PC-9 (cell line): ENCODE measurements around the gene IQSEC1. TPM values are rescaled to one million over a fixed set of nuclear protein-coding genes. Genes with fewer than 3 reads are reported as not detected.

Source experiments
- BruUV-seq: library from RNA; stranded (reverse); fragments of 400-500 nt; replicated peaks from 2 replicates; lab custom pipeline; 2021; lab: Mats Ljungman, UMichigan
- CTCF ChIA-PET: fragments of 300-600 bp; sonication (Branson Sonifier 250); formaldehyde crosslinking; loops from one replicate; lab custom pipeline; 2022; ENCODE audit warnings: antibody characterized with exemption; lab: Charles Lee
- POLR2A ChIA-PET: fragments of 300-600 bp; sonication (Branson Sonifier 250); formaldehyde crosslinking; loops from one replicate; lab custom pipeline; 2022; ENCODE audit warnings: antibody characterized with exemption; ENCODE audit not compliant: unreplicated experiment; lab: Charles Lee
- DNase-seq, 2 experiments: peaks; one replicate each; pipeline versions ENCODE4 v3.0.0 to v3.0.0-alpha.2; 2015 to 2022; ENCODE audit warnings: mixed read lengths in 1 of 2
- H2AFZ ChIP-seq: fragments of 200-600 bp; sonication (generic); 2 replicates; pipeline ENCODE4 v1.8.1; 2017; ENCODE audit warnings: antibody characterized with exemption
- H3F3A ChIP-seq: fragments of 200-600 bp; sonication (generic); 2 replicates; pipeline ENCODE4 v1.8.1; 2017; ENCODE audit warnings: antibody characterized with exemption, mild to moderate bottlenecking, low read depth; ENCODE audit not compliant: insufficient read depth
- H3K27ac ChIP-seq: fragments of 200-600 bp; sonication (generic); 2 replicates; pipeline ENCODE4 v1.6.1; 2016; ENCODE audit warnings: mixed run types
- H3K27me3 ChIP-seq: fragments of 200-600 bp; sonication (generic); 2 replicates; pipeline ENCODE4 v1.6.1; 2016; ENCODE audit warnings: low read depth, mixed run types; ENCODE audit not compliant: insufficient read depth
- H3K36me3 ChIP-seq: fragments of 200-600 bp; sonication (generic); 2 replicates; pipeline ENCODE4 v1.6.1; 2016; ENCODE audit warnings: low read depth, mixed run types
- H3K4me1 ChIP-seq: fragments of 200-600 bp; sonication (generic); replicated peaks from 2 replicates; pipeline ENCODE4 v1.6.1; 2016; ENCODE audit warnings: mixed run types; ENCODE audit not compliant: insufficient read depth
- H3K4me2 ChIP-seq: fragments of 200-600 bp; sonication (generic); 2 replicates; pipeline ENCODE4 v1.6.1; 2017; ENCODE audit warnings: mixed run types
- H3K4me3 ChIP-seq: fragments of 200-600 bp; sonication (generic); 2 replicates; pipeline ENCODE4 v1.6.1; 2016; ENCODE audit warnings: mixed run types
- H3K79me2 ChIP-seq: fragments of 200-600 bp; sonication (generic); 2 replicates; pipeline ENCODE4 v1.6.1; 2017; ENCODE audit warnings: low read depth, mixed run types
- H3K9me2 ChIP-seq: fragments of 200-600 bp; sonication (generic); 2 replicates; pipeline ENCODE4 v1.8.1; 2017; ENCODE audit warnings: mild to moderate bottlenecking; ENCODE audit not compliant: insufficient read depth
- H3K9me3 ChIP-seq: fragments of 200-600 bp; sonication (generic); 2 replicates; pipeline ENCODE4 v1.8.1; 2016; ENCODE audit warnings: low read depth; ENCODE audit not compliant: insufficient read depth
- H4K20me1 ChIP-seq: fragments of 200-600 bp; sonication (generic); 2 replicates; pipeline ENCODE4 v1.8.1; 2017; ENCODE audit not compliant: insufficient read depth
- CTCF ChIP-seq: fragments of 200-600 bp; sonication (generic); conservative IDR thresholded peaks from 2 replicates; pipeline ENCODE4 v1.6.1; 2017; ENCODE audit warnings: mixed run types, antibody characterized with exemption, mild to moderate bottlenecking, moderate library complexity
- EZH2 ChIP-seq: fragments of 200-600 bp; sonication (generic); IDR thresholded peaks from 2 replicates; pipeline ENCODE4 v1.8.0; 2017; ENCODE audit warnings: antibody characterized with exemption, low read depth
- intact Hi-C: fragments of 100-400 bp; cut with micrococcal nuclease; formaldehyde crosslinking; loops from one replicate; pipeline ENCODE4 v1.10.0; 2022; ENCODE audit not compliant: unreplicated experiment
- total RNA-seq: library from RNA; stranded (reverse); gene quantifications from 2 replicates; pipeline ENCODE4 v1.2.3, GENCODE V29; 2021

IQSEC1 gene
- total RNA-seq, 1 experiment from 2014 or later = 30.7 TPM

- no peak for DNase-seq
Measured at GRCh38 chr3:12895391-12896062, 177.7 kb downstream of the IQSEC1 start.

GRCh38 chr3:12894629-12895028 lies 178.6 kb downstream of the IQSEC1 start:
- H3K9me3 ChIP-seq = no peaks in the 10 kb centered on the region
- peaks cover 12% of the 10 kb centered on the region; the same call in 1 of the 2 replicates for H3K27me3 ChIP-seq
- H2AFZ ChIP-seq = no peak overlapping the region
- ChIA-PET POLR2A (no interaction called here), CTCF (no interaction called here)
- H3K4me1 ChIP-seq = no peaks in the 10 kb centered on the region
- peaks cover 3% of the 10 kb centered on the region; the same call in 1 of the 2 replicates for H4K20me1 ChIP-seq
- intact Hi-C loops = loop anchor here (5.0 to 10.0 kb wide), 4 partner anchors 100 to 1510 kb away; partner anchors contain the start of gene TSEN2
- no peak overlapping the region for H3K4me3 ChIP-seq
- no peak overlapping the region for H3K27ac ChIP-seq
- H3K79me2 ChIP-seq = no peaks in the 10 kb centered on the region
- TF ChIP-seq EZH2 (no peak), CTCF (no peak)
- H3F3A ChIP-seq = peaks cover 5% of the 10 kb centered on the region; the same call in 1 of the 2 replicates
- H3K4me2 ChIP-seq = no peak overlapping the region
- BruUV-seq = no TSS peak
- no peaks in the 10 kb centered on the region for H3K9me2 ChIP-seq
- no peak for DNase-seq
- H3K36me3 ChIP-seq = no peaks in the 10 kb centered on the region

More at GRCh38 chr3:12895391-12896062, 177.7 kb downstream of the IQSEC1 start:
- no TSS peak for BruUV-seq
- ChIA-PET POLR2A (no interaction called here), CTCF (interaction anchor here (0.6 kb wide), 1 partner anchor 336 kb away, joined by 6 read pairs; no protein-coding TSS in a partner anchor)
- Histone ChIP-seq H3K27me3 (peaks cover 5% of the 10 kb centered on the region; the same call in 1 of the 2 replicates), H3F3A (peaks cover 5% of the 10 kb centered on the region; the same call in 1 of the 2 replicates), H3K4me3 (no peak overlapping the region), H3K36me3 (no peaks in the 10 kb centered on the region), H3K9me3 (no peaks in the 10 kb centered on the region), H4K20me1 (peaks cover 3% of the 10 kb centered on the region; the same call in 1 of the 2 replicates), H3K79me2 (no peaks in the 10 kb centered on the region), H3K4me2 (no peak overlapping the region), H3K27ac (no peak overlapping the region), H2AFZ (no peak overlapping the region), H3K4me1 (no peaks in the 10 kb centered on the region), H3K9me2 (no peaks in the 10 kb centered on the region)
- TF ChIP-seq CTCF (no peak), EZH2 (no peak)
- intact Hi-C loops = loop anchor here (10.0 kb wide), 2 partner anchors 99 to 1511 kb away; no protein-coding TSS in a partner anchor

GRCh38 chr3:12893852-12894251 lies 179.4 kb downstream of the IQSEC1 start:
- ChIA-PET POLR2A (no interaction called here), CTCF (no interaction called here)
- no peak for DNase-seq
- peaks cover 18% of the 10 kb centered on the region; the same call in 1 of the 2 replicates for H3K27me3 ChIP-seq
- no peaks in the 10 kb centered on the region for H3K9me3 ChIP-seq
- H3K4me1 ChIP-seq = no peaks in the 10 kb centered on the region
- no peak for TF ChIP-seq EZH2
- no peak for TF ChIP-seq CTCF
- H3K9me2 ChIP-seq = no peaks in the 10 kb centered on the region
- H3K4me2 ChIP-seq = no peak overlapping the region
- no peak overlapping the region for H3K27ac ChIP-seq
- no peak overlapping the region for H2AFZ ChIP-seq
- peaks cover 3% of the 10 kb centered on the region; the same call in 1 of the 2 replicates for H4K20me1 ChIP-seq
- intact Hi-C loops = loop anchor here (2.0 to 10.0 kb wide), 5 partner anchors 53 to 1509 kb away; partner anchors contain the start of genes RPL32 and TSEN2
- no TSS peak for BruUV-seq
- H3K4me3 ChIP-seq = no peak overlapping the region
- H3K36me3 ChIP-seq = no peaks in the 10 kb centered on the region
- no peaks in the 10 kb centered on the region for H3K79me2 ChIP-seq
- H3F3A ChIP-seq = peaks cover 5% of the 10 kb centered on the region; the same call in 1 of the 2 replicates
